NCI-H2029 (cell line): ENCODE measurements around the gene PRKCZ.

Source experiments
- DNase-seq: peaks from one replicate; lab custom pipeline; 2025; lab: John Stamatoyannopoulos, UW

PRKCZ gene

DNA sequence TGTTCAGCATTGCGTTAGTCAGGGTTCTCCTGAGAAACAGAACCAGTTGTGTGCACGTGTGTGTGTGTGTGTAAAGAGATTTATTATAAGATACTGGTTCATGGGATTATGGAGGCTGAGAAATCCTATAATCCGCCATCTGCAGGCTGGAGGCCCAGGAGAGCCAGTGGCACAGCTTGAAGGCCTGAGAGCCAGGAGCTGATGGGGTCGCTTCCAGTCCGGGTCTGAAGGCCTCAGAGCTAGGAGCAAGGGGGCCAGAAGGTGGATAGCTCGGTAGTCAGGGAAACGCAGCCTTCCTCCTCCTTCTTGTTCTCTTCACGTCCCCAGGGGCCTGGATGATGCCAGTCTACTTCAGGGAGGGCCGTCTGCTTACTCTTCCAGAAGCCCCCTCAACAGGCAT is 106.7 kb downstream of the PRKCZ start:
- no peak for DNase-seq

DNA sequence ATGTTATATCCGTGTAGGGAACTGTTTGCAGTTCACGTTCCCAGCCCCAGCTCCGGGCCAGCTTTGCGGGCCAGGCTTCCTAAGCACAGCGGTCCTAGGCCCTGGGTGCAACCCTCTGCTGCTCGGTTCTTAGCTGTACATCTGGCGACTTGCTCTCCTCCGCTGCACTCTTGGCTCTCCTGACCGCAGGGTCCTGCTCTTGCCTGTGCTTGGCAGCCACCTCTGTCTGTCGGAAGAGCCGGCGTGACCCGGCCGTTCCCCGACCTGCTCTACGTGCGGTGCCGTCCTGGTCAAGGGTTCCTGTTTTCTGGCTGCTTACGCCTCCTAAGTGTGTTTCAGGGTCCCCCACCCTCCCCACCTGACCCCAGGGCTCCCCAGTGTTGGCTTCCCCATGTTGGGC is 107.6 kb downstream of the PRKCZ start:
- DNase-seq, result no peak

DNA sequence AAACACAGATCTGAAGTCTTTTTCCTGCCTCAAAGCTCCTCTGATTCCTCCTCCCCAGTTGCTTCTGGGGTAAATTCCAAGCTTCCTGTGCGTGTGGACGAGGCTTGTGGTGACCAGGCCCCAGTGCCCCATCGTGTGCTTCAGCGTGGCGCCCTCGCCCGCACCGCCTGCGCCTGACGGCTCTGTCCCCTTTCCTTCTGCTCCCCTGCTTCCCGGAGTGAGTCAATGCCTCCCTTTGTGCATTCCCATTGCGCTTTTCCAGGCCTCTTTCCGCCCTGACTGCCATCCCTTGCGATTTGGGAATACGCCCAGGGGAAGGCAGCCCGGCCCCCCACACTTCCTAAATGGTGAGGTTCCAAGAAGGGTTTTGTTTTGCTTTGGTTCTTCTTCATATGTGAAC is 108.1 kb downstream of the PRKCZ start:
- no peak for DNase-seq

DNA sequence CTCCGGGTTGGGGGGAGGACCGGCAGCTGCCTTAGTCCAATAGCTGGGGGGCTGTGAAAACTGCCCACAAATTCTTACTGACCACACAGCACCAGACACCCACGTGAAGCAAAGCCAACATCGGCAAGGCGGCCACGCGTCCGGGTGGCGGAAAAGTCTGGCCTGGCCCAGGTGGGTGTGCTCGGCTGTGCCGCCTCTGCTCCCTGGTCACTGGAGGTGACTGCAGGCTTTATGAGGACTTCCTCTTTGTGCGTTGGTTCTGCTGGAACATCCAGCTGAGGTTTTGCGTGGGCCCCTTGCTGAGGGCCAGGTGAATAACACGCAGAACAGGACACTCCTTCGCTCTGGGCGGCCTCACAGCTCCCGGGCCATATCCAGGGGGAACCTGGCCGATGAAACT is 108.9 kb downstream of the PRKCZ start:
- no peak for DNase-seq

DNA sequence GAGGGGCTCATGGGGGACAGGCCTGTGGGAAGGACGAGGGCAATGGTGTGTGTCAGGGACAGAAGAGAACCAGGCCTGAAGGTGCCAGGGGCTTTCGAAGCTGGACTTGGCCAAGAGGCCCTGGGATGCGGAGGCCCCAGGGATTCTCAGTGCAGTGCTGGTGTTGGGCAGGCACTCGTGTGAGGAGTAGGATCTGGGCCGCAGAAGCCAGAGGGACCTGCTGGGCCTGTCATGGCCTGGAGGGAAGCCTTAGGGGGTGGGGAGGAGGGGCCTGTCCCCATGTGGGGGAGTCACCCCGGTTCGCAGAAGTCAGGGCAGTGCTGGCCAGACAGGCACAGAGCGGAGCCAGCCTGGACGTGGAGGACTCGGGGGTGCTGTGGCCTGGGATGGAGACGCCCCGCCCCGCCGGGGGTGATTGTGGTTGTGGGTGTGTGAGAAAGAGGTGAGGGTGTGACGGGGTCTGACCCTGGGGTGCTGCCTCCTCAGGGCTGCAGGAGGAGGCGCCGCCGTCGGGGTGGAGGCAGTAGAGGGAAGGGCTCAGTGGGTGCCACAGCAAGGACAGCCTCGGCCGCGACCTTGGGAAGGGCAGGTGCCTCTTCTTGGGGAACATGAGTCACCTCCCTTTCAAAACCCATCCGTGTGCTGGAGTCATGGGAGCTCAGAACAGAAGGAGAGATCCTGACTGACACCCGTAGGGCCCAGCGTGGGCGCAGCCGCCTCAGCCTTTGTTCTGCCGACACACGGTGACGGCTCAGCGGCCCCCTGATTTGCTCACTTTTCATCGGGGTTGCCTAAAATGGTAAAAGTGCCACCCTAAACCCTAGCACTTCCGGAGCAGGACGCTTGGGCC is 110.5 kb downstream of the PRKCZ start:
- DNase-seq, result no peak

DNA sequence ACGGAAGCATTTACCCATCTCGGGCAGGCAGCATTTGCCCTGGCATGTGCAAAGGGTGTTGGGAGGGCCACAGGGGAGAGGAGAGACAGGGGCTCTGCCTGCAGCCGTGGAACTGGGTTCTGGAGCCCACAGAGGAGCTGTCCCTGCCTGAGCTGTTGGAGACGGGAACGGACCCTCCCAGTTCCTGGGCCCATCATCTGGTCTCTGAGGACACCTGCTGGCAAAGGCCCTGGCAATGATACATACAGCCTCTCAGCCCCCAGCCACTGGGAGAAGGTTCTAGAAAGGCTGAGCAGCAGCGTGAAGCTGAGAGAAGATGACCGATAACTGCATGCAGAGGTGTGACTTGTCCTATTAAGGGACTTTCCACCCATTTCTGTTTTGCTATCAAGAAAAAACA is 113.0 kb downstream of the PRKCZ start:
- no peak for DNase-seq

DNA sequence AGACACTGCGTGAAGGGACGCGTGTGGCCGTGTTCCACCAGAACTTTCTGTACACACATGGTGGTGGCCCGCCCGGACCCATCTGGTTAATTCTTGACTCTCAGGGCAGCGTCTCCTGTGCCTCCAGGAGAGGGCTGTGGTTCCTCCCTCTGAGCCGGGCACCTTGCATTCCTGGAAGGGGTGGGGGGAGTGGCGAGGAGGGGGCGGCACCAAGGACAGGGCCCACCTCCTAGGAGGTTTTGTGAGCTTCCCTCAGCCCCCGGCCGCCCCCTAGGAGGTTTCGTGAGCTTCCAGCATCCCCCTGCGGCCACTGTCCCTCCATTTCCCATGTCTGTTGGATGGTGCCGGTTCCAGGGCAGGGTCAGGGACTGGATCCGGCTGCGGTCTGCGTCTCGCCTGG is 115.4 kb downstream of the PRKCZ start:
- DNase-seq, result no peak

DNA sequence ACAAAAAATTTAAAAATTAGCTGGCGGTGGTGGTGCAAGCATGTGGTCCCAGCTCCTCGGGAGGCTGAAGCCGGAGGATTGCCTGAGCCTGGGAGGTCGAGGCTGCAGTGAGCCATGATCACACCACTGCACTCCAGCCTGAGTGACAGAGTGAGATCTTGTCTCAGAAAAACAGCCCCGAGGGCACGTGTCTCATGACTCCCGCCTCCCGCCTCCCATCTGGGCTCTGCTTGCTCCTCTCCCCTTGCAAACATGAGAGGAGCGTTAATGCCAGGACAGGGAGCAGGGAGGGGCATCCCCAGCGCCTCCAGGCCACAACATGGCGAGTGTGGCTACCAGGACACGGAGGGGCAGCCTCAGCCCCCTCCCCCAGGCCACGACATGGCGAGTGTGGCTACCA is 116.0 kb downstream of the PRKCZ start:
- DNase-seq, result no peak

DNA sequence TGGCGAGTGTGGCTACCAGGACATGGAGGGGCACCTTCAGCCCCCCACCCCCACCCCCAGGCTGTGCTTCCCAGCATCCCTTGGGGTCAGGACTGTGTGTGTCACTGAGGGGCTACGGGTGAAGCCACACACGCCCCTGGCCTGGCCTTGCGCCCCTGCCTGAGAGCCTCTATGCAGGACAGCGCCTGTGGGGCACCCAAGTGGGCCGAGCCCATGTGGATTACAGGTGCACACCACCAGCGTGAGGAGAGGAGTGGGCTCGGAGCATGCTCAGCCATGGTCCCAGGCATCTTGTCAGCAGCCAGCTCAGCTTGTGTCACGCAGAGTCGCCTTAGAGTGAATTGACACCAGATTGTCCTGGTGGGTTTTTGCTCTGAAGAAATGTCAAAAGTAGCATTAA is 116.5 kb downstream of the PRKCZ start:
- DNase-seq, result no peak

DNA sequence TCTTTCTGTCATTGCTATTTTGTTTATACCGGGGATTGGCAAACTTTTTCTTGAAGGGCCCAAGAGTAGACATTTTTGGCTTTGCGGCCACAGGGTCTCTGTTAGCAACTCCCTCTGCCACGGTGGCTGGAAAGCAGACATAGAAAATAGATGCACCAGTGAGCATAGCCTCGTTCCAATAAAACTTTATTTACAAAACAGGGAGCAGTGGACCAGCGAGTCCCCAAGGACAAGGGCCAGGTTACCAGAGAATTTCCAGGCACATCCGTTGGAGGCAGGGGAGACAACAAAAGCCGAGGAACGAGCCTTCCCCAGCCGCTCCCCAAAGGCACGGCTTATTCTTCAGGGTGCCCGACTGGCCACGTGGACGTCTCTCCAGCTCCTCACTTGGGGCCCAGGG is 117.9 kb downstream of the PRKCZ start:
- no peak for DNase-seq

DNA sequence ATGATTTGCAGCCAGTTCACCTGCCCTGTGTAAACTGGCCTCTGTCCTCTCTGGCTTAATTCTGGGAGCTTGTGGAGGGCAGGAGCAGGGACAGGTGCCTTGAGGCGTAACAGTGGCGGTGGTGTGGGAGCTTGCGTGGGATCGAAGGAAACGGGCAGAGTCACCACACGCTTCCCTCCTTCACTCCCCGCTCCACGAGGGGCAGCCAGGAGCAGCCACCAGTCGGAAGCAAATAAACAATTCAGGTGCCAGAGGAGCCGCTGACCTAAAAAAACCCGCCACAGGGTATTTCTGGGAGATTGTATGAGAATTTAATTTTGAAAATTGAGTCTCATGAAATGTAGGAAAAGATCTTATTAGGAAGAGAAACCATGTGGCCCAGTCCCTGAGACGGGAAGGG is 118.3 kb downstream of the PRKCZ start:
- no peak for DNase-seq

DNA sequence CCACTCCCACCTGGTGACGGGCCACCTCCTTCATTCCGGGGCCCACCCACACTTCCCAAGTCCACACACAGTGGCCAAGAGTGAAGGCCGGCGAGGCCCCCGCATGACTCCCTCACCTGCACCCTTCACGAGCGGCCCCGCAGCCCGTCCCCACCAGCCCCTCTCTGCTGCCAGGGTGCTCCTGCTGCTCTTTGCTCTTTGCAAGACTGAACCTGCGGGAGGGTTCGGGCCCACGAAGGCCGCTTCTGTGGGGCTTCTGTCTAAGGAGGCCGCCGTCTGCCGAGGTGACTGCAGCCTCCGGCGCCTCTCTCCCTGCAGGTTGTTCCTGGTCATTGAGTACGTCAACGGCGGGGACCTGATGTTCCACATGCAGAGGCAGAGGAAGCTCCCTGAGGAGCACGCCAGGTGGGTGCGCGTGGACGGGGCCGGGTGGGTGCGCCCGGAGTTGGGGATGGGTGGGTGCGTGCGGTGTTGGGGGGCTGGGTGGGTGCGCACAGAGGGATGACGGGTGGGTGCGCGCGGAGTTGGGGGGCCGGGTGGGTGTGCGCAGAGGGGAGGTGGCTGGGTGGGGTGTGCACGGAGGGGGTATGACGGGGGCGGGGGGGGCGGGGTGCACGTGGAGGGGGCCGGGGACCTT is 119.1 kb downstream of the PRKCZ start:
- no peak for DNase-seq

DNA sequence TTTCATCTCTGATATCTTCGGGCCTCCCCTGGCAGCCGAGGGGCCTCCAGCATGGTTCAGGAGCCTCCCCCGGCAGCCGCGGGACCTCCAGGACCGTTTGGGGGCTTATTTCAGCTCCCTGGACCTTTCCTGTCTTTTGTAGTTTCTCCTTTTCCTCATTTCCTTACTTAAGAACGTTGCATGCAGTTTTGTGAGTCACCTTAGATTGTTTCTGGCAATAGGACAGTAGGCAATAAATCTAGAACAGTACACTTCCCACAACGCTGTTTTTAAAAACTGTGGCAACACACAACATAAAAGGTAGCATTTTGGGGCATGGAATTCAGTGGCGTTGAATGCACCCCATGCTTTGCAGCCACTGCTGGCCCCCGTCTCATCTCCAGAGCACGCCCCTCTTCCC is 120.0 kb downstream of the PRKCZ start:
- no peak for DNase-seq

DNA sequence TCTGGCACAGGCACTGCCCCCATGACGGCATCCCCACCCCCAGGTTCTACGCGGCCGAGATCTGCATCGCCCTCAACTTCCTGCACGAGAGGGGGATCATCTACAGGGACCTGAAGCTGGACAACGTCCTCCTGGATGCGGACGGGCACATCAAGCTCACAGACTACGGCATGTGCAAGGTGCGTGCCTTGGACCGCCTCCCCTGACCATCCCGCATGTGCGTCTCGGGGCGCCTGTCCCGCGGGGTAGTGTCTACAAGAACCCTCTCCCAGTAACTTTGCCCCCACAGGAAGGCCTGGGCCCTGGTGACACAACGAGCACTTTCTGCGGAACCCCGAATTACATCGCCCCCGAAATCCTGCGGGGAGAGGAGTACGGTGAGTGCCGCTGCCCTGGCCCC is 121.8 kb downstream of the PRKCZ start:
- no peak for DNase-seq

DNA sequence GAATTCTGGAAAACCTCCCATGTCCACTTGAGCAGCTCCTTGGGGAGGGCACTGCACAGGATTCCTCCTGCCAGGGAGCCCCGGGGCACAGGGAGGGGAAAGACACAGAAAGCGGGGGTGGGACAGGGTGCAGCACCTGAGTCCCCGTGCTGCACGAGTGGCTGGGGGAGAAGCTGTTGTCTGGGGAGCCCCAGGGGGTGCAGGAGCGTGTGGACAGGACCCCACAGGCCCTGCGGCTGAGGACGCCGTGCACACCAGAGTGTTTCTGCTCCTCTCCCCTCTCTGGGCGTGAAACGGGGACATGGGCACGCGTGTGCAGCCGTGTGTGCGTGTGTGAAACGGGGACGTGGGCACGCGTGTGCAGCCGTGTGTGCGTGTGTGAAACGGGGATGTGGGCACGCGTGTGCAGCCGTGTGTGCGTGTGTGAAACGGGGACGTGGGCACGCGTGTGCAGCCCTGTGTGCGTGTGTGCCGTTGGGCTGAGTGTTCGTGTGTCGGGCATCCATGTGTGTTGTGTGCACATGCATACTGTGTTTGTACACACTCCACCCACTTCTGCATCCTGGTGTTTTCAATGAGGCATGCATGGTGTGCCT is 122.4 kb downstream of the PRKCZ start:
- DNase-seq, result no peak

DNA sequence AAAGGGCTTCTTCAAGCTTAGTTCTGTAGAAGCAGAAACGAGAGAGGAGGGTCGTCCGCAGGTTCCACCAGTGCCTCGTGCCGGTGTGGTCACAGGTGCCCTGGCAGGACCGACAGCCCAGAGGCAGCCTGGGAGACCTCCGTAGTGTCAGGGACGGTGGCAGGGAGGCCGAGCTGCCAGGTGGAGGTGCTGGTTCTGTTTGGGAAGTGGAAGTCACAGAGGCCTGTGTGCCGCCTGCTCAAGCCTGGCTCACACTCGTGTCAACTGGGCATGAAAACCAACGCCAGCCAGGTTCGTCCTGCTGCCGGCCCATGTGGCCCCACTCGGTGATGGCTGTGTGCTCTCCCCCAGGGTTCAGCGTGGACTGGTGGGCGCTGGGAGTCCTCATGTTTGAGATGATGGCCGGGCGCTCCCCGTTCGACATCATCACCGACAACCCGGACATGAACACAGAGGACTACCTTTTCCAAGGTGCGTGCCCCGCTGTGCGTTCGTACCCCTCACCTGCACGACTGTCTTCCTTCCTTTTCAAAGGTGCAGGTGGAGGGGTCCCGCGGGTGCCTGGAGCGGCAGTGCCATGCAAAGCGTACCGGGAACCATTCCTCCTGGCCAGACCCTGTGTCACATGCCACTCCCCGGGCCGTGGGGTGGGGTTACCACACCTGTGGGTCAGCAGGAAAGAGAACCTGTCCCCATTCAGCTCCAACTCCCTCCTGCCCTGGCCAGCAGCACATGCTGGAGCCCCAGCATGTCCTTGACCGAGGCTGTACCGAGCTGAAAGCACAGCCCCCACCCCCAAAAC is 123.5 kb downstream of the PRKCZ start:
- no peak for DNase-seq

DNA sequence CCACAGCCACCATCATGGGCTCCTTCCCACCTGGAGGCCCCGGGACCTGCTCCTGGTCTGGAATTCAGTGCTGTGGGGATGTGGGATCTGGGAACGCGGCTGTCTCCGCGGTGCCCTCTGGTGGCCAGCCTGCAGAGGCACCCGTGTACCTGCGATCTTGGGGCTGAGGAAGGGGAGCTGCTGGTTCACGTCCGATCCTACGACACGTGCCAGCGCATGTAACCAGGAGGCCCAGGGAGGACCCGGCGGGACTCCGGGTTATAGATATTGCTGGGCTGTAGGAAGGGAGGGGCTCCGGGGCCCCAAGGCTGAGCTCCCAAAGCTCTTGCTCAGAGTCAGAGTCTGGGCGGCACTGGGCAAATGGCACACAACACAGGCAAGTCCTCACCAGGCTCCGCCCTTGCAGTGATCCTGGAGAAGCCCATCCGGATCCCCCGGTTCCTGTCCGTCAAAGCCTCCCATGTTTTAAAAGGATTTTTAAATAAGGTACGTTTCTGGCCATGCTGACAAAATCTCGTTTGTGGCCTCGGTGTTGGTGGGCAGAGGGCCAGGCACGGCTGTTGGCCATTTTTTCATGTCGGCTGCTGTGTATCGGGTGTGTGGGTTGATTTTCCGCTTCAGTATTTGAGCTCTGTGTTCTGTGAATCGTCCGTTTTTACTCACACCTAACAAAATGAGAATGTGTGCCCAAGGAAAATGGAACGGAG is 124.3 kb downstream of the PRKCZ start:
- peak; percentile 31 for DNase-seq

DNA sequence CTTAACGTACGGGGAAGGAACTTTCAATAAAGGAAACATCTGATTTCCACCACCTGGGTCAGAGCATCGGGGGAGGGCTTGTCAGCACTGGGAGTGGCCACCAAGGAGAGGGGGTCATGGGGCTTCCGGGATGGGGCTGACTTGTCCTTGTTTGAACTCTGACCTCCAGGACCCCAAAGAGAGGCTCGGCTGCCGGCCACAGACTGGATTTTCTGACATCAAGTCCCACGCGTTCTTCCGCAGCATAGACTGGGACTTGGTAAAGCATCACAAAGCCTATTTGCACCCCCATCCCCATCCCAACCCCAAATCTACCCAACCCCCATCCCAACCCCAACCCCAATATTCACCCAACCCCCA is 124.8 kb downstream of the PRKCZ start:
- no peak for DNase-seq

DNA sequence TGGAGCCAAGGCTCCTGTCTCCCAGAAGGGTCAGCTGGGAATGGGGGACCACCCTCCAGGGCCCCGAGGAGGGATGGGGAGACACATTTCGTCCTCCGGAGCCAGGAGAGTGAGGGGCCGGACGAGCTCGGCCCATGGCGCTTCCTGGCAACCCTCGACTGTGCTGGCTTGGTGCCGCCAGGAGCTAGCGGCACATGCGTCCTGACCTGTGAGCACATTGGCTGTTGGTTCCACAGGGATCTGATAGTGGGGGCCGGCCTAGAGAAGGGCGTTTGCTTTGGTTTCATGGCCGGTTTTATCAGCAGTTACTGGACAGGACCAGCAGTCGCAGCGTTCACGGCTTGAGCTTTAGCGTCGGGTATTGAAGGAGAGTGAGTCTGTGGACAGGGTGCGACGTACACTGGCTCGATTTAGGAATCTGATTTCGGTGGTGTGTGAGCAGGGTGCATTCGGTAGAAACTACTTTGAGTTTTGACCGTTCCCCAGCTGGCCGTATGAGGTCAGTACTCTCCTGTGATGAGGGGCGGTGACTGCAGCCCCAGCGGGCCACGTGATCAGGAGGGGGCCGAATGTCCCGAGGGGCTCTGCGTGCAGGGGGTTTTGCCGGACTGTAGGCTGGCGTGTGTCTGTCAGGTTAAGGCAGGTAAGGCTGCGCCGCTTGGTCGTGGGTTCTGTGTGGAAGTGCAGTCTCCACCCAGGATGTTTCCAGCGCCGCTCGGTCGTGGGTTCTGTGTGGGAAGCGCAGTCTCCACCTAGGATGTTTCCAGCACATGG is 125.7 kb downstream of the PRKCZ start:
- DNase-seq, result no peak

DNA sequence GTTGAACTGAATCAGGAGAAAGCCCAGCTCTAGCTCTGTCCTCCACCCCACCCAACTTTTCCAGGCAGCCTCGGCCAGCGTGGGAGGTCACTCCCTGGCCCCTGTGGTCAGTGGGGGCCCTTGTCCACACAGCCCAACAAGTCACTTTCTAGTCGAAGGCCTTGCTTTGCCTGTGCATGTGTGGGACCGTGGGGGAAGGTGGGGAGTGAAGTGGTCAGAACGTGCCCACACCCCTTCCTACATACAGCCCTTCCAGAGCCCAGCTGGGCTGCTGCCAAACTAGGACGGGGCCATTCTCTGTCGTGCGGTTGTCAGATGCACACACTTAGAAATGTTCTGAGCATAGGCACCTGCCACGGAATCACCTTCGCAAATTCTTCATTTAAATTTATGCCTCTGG is 126.4 kb downstream of the PRKCZ start:
- DNase-seq, result no peak

DNA sequence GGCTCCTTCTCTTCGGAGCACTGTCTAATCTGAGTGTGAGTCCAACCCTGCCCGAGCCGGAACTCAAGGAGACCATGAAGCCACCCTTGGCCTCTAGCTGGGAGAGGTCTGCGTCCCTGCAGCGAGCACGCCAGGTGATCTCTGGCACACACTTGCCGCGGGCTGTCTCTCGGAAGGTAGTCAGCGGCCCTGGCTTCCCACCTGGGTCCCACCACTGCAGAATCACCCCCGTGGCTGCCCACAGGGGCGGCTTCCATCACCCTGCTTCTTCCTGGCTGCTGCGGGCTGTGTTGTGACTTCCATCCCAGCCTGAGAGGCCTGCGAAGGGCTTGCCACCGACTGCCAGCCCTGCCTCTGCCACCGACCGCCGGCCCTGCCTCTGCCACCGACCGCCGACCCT is 127.3 kb downstream of the PRKCZ start:
- no peak for DNase-seq
